ENCODE results near the gene SLC35F3. TPM values are rescaled to one million over a fixed set of nuclear protein-coding genes. Genes with fewer than 3 reads are reported as not detected.

Gene SLC35F3
- polyA plus RNA-seq, 1 of the 3 experiments (the other 2 are of a cell fraction) = 0.87 TPM

DNA sequence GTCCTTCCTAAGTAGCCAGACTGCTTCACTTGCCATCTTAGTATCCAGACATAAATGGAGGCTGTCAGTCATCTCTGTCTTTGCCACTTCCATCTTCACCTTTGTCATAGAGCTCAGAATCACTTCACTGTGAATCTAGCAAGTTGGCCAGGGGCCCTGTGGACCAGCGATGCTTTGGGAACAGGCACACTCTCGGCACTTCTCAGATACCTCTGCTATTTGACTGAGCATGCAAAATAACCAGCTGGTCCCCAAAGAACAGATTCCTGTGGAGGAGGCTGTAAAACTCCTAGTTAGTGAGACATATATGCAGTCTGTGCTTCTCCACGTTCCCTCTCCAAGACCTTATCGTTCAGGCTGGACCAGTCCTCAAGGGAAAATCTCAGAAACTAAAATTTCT lies 392.0 kb downstream of the SLC35F3 start:
- H3K4me1 ChIP-seq (ENCODE audit: control insufficient read depth in 1 of 2, insufficient read depth in 2 of 2, low read depth in 1 of 2, low read length in 1 of 2) = no peaks in the 10 kb centered on the region
- TF ChIP-seq JUND (IDR thresholded peaks at IDR 0.05) (no peak), CHD2 (IDR thresholded peaks at IDR 0.05; ENCODE audit: low read length, partially characterized antibody) (no peak), EZH2phosphoT487 (IDR thresholded peaks at IDR 0.05; ENCODE audit: borderline replicate concordance, low read depth) (no peak), RAD21 (IDR thresholded peaks at IDR 0.05; ENCODE audit: low read length) (no peak), SIN3A (IDR thresholded peaks at IDR 0.05; ENCODE audit: borderline replicate concordance, low read depth, low read length) (no peak), ELF1 (IDR thresholded peaks at IDR 0.05) (no peak), MEF2A (IDR thresholded peaks at IDR 0.05; ENCODE audit: borderline replicate concordance, low read depth) (no peak), POLR2AphosphoS5 (IDR thresholded peaks at IDR 0.05; ENCODE audit: low read depth, low read length) (no peak), FOSL2 (IDR thresholded peaks at IDR 0.05; ENCODE audit: borderline replicate concordance, low read depth) (no peak)
- TF ChIP-seq, protein P1, sequence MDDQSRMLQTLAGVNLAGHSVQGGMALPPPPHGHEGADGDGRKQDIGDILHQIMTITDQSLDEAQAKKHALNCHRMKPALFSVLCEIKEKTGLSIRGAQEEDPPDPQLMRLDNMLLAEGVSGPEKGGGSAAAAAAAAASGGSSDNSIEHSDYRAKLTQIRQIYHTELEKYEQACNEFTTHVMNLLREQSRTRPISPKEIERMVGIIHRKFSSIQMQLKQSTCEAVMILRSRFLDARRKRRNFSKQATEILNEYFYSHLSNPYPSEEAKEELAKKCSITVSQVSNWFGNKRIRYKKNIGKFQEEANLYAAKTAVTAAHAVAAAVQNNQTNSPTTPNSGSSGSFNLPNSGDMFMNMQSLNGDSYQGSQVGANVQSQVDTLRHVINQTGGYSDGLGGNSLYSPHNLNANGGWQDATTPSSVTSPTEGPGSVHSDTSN (IDR thresholded peaks at IDR 0.05) = no peak
- TF ChIP-seq, protein P2, sequence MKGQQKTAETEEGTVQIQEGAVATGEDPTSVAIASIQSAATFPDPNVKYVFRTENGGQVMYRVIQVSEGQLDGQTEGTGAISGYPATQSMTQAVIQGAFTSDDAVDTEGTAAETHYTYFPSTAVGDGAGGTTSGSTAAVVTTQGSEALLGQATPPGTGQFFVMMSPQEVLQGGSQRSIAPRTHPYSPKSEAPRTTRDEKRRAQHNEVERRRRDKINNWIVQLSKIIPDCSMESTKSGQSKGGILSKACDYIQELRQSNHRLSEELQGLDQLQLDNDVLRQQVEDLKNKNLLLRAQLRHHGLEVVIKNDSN (IDR thresholded peaks at IDR 0.05; ENCODE audit: borderline replicate concordance, low read depth) = no peak
- no peaks in the 10 kb centered on the region for H3K9me3 ChIP-seq
- H3F3A ChIP-seq (replicated peaks; ENCODE audit: insufficient read depth) = no peaks in the 10 kb centered on the region
- no peak for DNase-seq
- H3K27ac ChIP-seq (ENCODE audit: low read depth in 2 of 2, low read length in 1 of 2) = no peak overlapping the region
- 63% methylated on average over 4 of the region's 4 CpGs for WGBS (ENCODE audit: low lambda C conversion rate)
- H2AFZ ChIP-seq (ENCODE audit: low read depth) = no peak overlapping the region
- no peaks in the 10 kb centered on the region; the same call in 1 of the 2 replicates for H3K27me3 ChIP-seq (ENCODE audit: insufficient read depth)
- H3K9ac ChIP-seq = no peak overlapping the region
- ChIA-PET POLR2A (no interaction called here), CTCF (interaction anchor here (2.4 to 6.2 kb wide), 2 partner anchors 13 to 83 kb away, joined by 8 to 64 read pairs; no protein-coding TSS in a partner anchor)
- H3K9me2 ChIP-seq = no peaks in the 10 kb centered on the region
- H3K79me2 ChIP-seq (ENCODE audit: insufficient read depth) = no peaks in the 10 kb centered on the region
- H4K20me1 ChIP-seq (ENCODE audit: insufficient read depth) = no peaks in the 10 kb centered on the region
- no peaks in the 10 kb centered on the region for H3K36me3 ChIP-seq (replicated peaks in 1 of 2; ENCODE audit: control insufficient read depth in 1 of 2, insufficient read depth in 2 of 2, low read length in 1 of 2)
- H3K4me3 ChIP-seq (ENCODE audit: low read depth in 2 of 2, low read length in 1 of 2) = no peak overlapping the region
- no peak overlapping the region for H3K4me2 ChIP-seq

DNA sequence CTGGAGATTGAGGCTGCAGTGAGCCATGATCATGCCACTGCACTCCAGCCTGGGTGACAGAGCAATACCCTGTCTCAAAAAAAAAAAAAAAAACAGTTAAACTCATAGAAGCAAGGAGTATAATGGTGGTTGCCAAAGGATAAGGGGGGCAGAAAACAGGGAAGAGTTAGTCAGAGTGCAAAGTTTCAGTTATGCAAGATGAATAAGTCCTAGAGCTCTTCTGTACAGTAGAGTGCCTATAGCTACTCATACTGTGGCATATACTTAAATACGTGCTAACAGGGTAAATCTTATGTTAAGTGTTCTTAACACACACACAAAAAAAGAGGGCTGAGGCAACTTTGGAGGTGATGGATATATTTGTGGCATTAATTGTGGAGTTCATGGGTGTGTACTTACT lies 393.2 kb downstream of the SLC35F3 start:
- 69% methylated on average over 1 of the region's 1 CpG for WGBS (ENCODE audit: low lambda C conversion rate)
- Histone ChIP-seq H3K4me2 (no peak overlapping the region), H3K4me1 (ENCODE audit: control insufficient read depth in 1 of 2, insufficient read depth in 2 of 2, low read depth in 1 of 2, low read length in 1 of 2) (no peaks in the 10 kb centered on the region), H3K27ac (ENCODE audit: low read depth in 2 of 2, low read length in 1 of 2) (no peak overlapping the region), H3K4me3 (ENCODE audit: low read depth in 2 of 2, low read length in 1 of 2) (no peak overlapping the region), H4K20me1 (ENCODE audit: insufficient read depth) (no peaks in the 10 kb centered on the region), H3K79me2 (ENCODE audit: insufficient read depth) (no peaks in the 10 kb centered on the region), H3K36me3 (replicated peaks in 1 of 2; ENCODE audit: control insufficient read depth in 1 of 2, insufficient read depth in 2 of 2, low read length in 1 of 2) (no peaks in the 10 kb centered on the region), H3K9me3 (no peaks in the 10 kb centered on the region), H3F3A (replicated peaks; ENCODE audit: insufficient read depth) (no peaks in the 10 kb centered on the region), H3K9ac (no peak overlapping the region), H3K9me2 (no peaks in the 10 kb centered on the region), H3K27me3 (ENCODE audit: insufficient read depth) (no peaks in the 10 kb centered on the region; the same call in 1 of the 2 replicates), H2AFZ (ENCODE audit: low read depth) (no peak overlapping the region)
- CTCF ChIA-PET = interaction anchor here (0.7 to 6.2 kb wide), 3 partner anchors 12 to 85 kb away, joined by 3 to 64 read pairs (median 8); no protein-coding TSS in a partner anchor
- POLR2A ChIA-PET = no interaction called here
- TF ChIP-seq CHD2 (IDR thresholded peaks at IDR 0.05; ENCODE audit: low read length, partially characterized antibody) = no peak
- TF ChIP-seq, protein P3, sequence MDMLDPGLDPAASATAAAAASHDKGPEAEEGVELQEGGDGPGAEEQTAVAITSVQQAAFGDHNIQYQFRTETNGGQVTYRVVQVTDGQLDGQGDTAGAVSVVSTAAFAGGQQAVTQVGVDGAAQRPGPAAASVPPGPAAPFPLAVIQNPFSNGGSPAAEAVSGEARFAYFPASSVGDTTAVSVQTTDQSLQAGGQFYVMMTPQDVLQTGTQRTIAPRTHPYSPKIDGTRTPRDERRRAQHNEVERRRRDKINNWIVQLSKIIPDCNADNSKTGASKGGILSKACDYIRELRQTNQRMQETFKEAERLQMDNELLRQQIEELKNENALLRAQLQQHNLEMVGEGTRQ (IDR thresholded peaks at IDR 0.05; ENCODE audit: borderline replicate concordance, low read depth, low read length) = no peak
- no peak for TF ChIP-seq NFIC (IDR thresholded peaks at IDR 0.05; ENCODE audit: borderline replicate concordance)
- TF ChIP-seq, protein P4, sequence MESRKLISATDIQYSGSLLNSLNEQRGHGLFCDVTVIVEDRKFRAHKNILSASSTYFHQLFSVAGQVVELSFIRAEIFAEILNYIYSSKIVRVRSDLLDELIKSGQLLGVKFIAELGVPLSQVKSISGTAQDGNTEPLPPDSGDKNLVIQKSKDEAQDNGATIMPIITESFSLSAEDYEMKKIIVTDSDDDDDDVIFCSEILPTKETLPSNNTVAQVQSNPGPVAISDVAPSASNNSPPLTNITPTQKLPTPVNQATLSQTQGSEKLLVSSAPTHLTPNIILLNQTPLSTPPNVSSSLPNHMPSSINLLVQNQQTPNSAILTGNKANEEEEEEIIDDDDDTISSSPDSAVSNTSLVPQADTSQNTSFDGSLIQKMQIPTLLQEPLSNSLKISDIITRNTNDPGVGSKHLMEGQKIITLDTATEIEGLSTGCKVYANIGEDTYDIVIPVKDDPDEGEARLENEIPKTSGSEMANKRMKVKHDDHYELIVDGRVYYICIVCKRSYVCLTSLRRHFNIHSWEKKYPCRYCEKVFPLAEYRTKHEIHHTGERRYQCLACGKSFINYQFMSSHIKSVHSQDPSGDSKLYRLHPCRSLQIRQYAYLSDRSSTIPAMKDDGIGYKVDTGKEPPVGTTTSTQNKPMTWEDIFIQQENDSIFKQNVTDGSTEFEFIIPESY (IDR thresholded peaks at IDR 0.05; ENCODE audit: borderline replicate concordance, low read depth) = no peak
- TF ChIP-seq, protein P5, sequence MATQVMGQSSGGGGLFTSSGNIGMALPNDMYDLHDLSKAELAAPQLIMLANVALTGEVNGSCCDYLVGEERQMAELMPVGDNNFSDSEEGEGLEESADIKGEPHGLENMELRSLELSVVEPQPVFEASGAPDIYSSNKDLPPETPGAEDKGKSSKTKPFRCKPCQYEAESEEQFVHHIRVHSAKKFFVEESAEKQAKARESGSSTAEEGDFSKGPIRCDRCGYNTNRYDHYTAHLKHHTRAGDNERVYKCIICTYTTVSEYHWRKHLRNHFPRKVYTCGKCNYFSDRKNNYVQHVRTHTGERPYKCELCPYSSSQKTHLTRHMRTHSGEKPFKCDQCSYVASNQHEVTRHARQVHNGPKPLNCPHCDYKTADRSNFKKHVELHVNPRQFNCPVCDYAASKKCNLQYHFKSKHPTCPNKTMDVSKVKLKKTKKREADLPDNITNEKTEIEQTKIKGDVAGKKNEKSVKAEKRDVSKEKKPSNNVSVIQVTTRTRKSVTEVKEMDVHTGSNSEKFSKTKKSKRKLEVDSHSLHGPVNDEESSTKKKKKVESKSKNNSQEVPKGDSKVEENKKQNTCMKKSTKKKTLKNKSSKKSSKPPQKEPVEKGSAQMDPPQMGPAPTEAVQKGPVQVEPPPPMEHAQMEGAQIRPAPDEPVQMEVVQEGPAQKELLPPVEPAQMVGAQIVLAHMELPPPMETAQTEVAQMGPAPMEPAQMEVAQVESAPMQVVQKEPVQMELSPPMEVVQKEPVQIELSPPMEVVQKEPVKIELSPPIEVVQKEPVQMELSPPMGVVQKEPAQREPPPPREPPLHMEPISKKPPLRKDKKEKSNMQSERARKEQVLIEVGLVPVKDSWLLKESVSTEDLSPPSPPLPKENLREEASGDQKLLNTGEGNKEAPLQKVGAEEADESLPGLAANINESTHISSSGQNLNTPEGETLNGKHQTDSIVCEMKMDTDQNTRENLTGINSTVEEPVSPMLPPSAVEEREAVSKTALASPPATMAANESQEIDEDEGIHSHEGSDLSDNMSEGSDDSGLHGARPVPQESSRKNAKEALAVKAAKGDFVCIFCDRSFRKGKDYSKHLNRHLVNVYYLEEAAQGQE (IDR thresholded peaks at IDR 0.05; ENCODE audit: low read depth, low read length) = no peak
- no peak for TF ChIP-seq MXI1 (IDR thresholded peaks at IDR 0.05; ENCODE audit: low read depth, low read length)
- no peak for DNase-seq

Measured in SK-N-SH (cell line).